Right cardiac atrium (tissue), 5 donors: ENCODE results near the gene DLST. TPM values are rescaled to one million over a fixed set of nuclear protein-coding genes. Genes with fewer than 3 reads are reported as not detected.

Experiments
- ATAC-seq, 2 donors: fragments of 200-7000 bp; cut with Tn5 transposase; one replicate each; pipeline versions ENCODE4 v1.8.0 to v1.9.1; 2020; ENCODE audit warnings: moderate library complexity in 2 of 2, mild to moderate bottlenecking in 1 of 2
- DNase-seq, 3 donors: peaks; one replicate each; pipeline ENCODE4 v3.0.0-alpha.2; 2020
- H3K27ac ChIP-seq: one replicate; pipeline ENCODE4 v1.5.1; 2013; ENCODE audit warnings: mild to moderate bottlenecking, low read length, control low read depth, moderate library complexity
- H3K27me3 ChIP-seq: one replicate; pipeline ENCODE4 v1.6.1; 2013; ENCODE audit not compliant: control insufficient read depth, insufficient read depth
- H3K4me1 ChIP-seq: one replicate; pipeline ENCODE4 v1.6.1; 2013; ENCODE audit warnings: low read length; ENCODE audit not compliant: control insufficient read depth, insufficient read depth
- H3K4me3 ChIP-seq: one replicate; pipeline ENCODE4 v1.5.1; 2013; ENCODE audit warnings: low read length, control low read depth
- H3K9me3 ChIP-seq: one replicate; pipeline ENCODE4 v1.6.1; 2013; ENCODE audit warnings: low read length; ENCODE audit not compliant: control insufficient read depth
- WGBS: extraction: QIAGEN DNeasy Blood & Tissue Kit; methylation state at CpG from one replicate; pipeline ENCODE4 v1.1.7; 2013; 5-methylcytosine and 5-hydroxymethylcytosine counted together
- intact Hi-C, 4 donors: fragments of 100-400 bp; cut with DNase I; formaldehyde crosslinking; loops; one replicate each; pipeline versions ENCODE4 v1.11.0 to v1.14.0; 2022 to 2023
- polyA plus RNA-seq: library from polyadenylated mRNA; stranded (reverse); fragments of 200-250 nt; gene quantifications from one replicate; pipeline ENCODE4 v1.2.3, GENCODE V29; 2013
- total RNA-seq, 4 donors: library from RNA; stranded (reverse); fragmentation: NEBNext Ultra II Directional; extraction: Animal tissue kit (Norgen Biotek cat#: 25700); gene quantifications; one replicate each; pipeline ENCODE4 v1.2.1, GENCODE V29; 2021
- donor health status: healthy with polysubstance abuse.
- donor health status: DM: no; HTN: yes; CAD: no.
- donor health status: DM: no; HTN: no; CAD: no.
- donor health status: DM: no; HTN: yes; CAD: no; lungs with severe emphysema.
- donor health status: DM: yes; HTN: yes; CAD: no.

The DLST gene
- total and polyA plus RNA-seq, 5 donors = 87.6 to 148 (median 142) TPM

GRCh38 chr14:74875941-74876913, 5.5 kb upstream of the DLST start, which contains the start of gene PROX2:
PROX2 (minus strand) TSS chr14:74876145; CDS start chr14:74863834, 12,311 bp downstream.
- H3K4me1 ChIP-seq = no peaks in the 10 kb centered on the region
- no peak within 1 kb of the TSS for H3K4me3 ChIP-seq
- no peaks in the 10 kb centered on the region for H3K27me3 ChIP-seq
- DNase-seq (no peak), ATAC-seq (peak in 1 of 2 donors; percentile 18)
- no peak within 1 kb of the TSS for H3K27ac ChIP-seq
- WGBS = 47% methylated on average over 13 of the region's 13 CpGs
- intact Hi-C loops = no loop called here
- H3K9me3 ChIP-seq = no peaks in the 10 kb centered on the region

- WGBS = 64% methylated on average over 3 of the region's 3 CpGs
- intact Hi-C loops = no loop called here
- Histone ChIP-seq H3K4me3 (no peak overlapping the region), H3K27ac (no peak overlapping the region), H3K4me1 (peaks cover 10% of the 10 kb centered on the region), H3K9me3 (no peaks in the 10 kb centered on the region), H3K27me3 (no peaks in the 10 kb centered on the region)
- DNase-seq (no peak), ATAC-seq (no peak)
Observed at GRCh38 chr14:74879427-74880182, 2.1 kb upstream of the DLST start.

GRCh38 chr14:74882103-74882920, 596 bp downstream of the DLST start:
- H3K27ac ChIP-seq = peak overlapping the region; percentile 97
- intact Hi-C loops = no loop called here
- DNase-seq (peak; percentile 69 to 80 (median 74)), ATAC-seq (peak; percentile 36 to 70)
- H3K4me1 ChIP-seq = peaks cover 17% of the 10 kb centered on the region
- H3K9me3 ChIP-seq = no peaks in the 10 kb centered on the region
- H3K27me3 ChIP-seq = no peaks in the 10 kb centered on the region
- peak overlapping the region; percentile 79 for H3K4me3 ChIP-seq
- 1% methylated on average over 49 of the region's 49 CpGs for WGBS

- Histone ChIP-seq H3K27me3 (no peaks in the 10 kb centered on the region), H3K9me3 (no peaks in the 10 kb centered on the region), H3K4me3 (no peak overlapping the region), H3K27ac (peak overlapping the region; percentile 48), H3K4me1 (peaks cover 17% of the 10 kb centered on the region)
- intact Hi-C loops = no loop called here
- DNase-seq = no peak
- peak in 1 of 2 donors; percentile 4 for ATAC-seq
- WGBS = 56% methylated on average over 3 of the region's 3 CpGs
Observed at GRCh38 chr14:74886001-74886400, 4.3 kb downstream of the DLST start.

- H3K27ac ChIP-seq = peak overlapping the region; percentile 9
- 63% methylated on average over 12 of the region's 12 CpGs for WGBS
Observed at GRCh38 chr14:74888164-74889158, 6.7 kb downstream of the DLST start.

GRCh38 chr14:74890262-74890661, 8.5 kb downstream of the DLST start:
- Histone ChIP-seq H3K4me1 (peaks cover 7% of the 10 kb centered on the region), H3K27me3 (no peaks in the 10 kb centered on the region), H3K9me3 (no peaks in the 10 kb centered on the region), H3K27ac (no peak overlapping the region), H3K4me3 (no peak overlapping the region)
- intact Hi-C loops = no loop called here
- 97% methylated on average over 6 of the region's 6 CpGs for WGBS
- DNase-seq (no peak), ATAC-seq (no peak)

More at GRCh38 chr14:74888164-74889158, 6.7 kb downstream of the DLST start:
- no peaks in the 10 kb centered on the region for H3K9me3 ChIP-seq
- peaks cover 16% of the 10 kb centered on the region for H3K4me1 ChIP-seq
- no peak overlapping the region for H3K4me3 ChIP-seq
- H3K27me3 ChIP-seq = no peaks in the 10 kb centered on the region
- ATAC-seq (no peak), DNase-seq (no peak)
- intact Hi-C loops = no loop called here

- no peak overlapping the region for H3K4me3 ChIP-seq
- H3K9me3 ChIP-seq = no peaks in the 10 kb centered on the region
- DNase-seq = no peak
- 74% methylated on average over 6 of the region's 6 CpGs for WGBS
- no peaks in the 10 kb centered on the region for H3K27me3 ChIP-seq
- intact Hi-C loops = no loop called here
- peak overlapping the region; percentile 44 for H3K27ac ChIP-seq
- ATAC-seq = no peak
- peaks cover 2% of the 10 kb centered on the region for H3K4me1 ChIP-seq
Observed at GRCh38 chr14:74891870-74892269, 10.2 kb downstream of the DLST start.

- no peak for DNase-seq
- Histone ChIP-seq H3K9me3 (no peaks in the 10 kb centered on the region), H3K27me3 (no peaks in the 10 kb centered on the region), H3K4me1 (peaks cover 2% of the 10 kb centered on the region), H3K4me3 (no peak overlapping the region), H3K27ac (no peak overlapping the region)
- ATAC-seq = no peak
- intact Hi-C loops = no loop called here
- 71% methylated on average over 5 of the region's 5 CpGs for WGBS
Observed at GRCh38 chr14:74892745-74893144, 11.0 kb downstream of the DLST start.

- Histone ChIP-seq H3K27ac (no peak overlapping the region), H3K4me3 (no peak overlapping the region), H3K27me3 (no peaks in the 10 kb centered on the region), H3K9me3 (no peaks in the 10 kb centered on the region), H3K4me1 (peaks cover 2% of the 10 kb centered on the region)
- ATAC-seq (no peak), DNase-seq (no peak)
- intact Hi-C loops = no loop called here
- WGBS = 75% methylated on average over 4 of the region's 4 CpGs
Observed at GRCh38 chr14:74893614-74894091, 11.9 kb downstream of the DLST start.
